ENCODE measurements around the gene ZNF474.
A peak's percentile ranks its signal among the peaks of the same experiment; 100 is the strongest.

The ZNF474 gene

DNA sequence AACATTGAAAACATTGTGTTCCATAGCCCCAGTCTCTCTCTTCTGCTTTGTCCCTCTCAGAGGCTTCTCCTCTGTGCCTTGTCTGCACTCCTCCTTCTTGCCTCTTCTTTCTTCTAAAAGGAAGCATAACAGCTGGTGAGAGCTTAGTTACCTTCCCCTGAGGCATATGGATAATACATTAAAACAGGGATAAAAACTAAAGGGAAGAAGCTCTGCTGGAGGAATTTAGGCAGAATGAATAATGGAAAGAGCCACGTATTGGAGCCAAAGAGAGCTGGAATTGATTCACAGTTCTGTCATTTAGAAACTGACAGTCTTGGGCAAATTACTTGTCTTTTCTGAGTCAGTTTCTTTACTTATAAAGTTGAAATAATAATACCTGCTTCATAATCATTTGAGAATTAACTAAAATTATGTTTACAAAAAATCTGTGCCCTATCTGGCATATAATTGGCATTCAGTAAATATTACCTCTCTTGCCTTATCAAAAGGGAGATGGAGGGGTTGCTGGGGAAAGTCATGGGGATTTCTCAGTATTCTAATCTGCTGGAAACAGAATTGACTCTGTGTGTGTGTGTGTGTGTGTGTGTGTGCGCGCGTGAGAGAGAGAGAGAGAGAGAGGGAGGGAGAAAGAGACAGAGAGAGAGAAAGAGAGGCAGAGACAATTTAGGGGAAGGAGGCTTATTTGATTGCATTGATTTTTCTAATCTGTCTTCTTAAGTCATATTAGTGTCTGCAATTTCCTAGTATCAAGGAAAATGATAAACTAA is 20.2 kb downstream of the ZNF474 start:
- in situ Hi-C loops (cut with HindIII; ENCODE audit: low sequenced_read_pairs) = no loop called here
- H3K4me3 ChIP-seq (ENCODE audit: low read depth, low read length) = no peak overlapping the region
- TF ChIP-seq, protein P1, sequence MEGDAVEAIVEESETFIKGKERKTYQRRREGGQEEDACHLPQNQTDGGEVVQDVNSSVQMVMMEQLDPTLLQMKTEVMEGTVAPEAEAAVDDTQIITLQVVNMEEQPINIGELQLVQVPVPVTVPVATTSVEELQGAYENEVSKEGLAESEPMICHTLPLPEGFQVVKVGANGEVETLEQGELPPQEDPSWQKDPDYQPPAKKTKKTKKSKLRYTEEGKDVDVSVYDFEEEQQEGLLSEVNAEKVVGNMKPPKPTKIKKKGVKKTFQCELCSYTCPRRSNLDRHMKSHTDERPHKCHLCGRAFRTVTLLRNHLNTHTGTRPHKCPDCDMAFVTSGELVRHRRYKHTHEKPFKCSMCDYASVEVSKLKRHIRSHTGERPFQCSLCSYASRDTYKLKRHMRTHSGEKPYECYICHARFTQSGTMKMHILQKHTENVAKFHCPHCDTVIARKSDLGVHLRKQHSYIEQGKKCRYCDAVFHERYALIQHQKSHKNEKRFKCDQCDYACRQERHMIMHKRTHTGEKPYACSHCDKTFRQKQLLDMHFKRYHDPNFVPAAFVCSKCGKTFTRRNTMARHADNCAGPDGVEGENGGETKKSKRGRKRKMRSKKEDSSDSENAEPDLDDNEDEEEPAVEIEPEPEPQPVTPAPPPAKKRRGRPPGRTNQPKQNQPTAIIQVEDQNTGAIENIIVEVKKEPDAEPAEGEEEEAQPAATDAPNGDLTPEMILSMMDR (IDR thresholded peaks at IDR 0.05; ENCODE audit: low read depth, low read length, missing control alignments) = no peak
- no peak for DNase-seq (ENCODE audit: low read depth)

DNA sequence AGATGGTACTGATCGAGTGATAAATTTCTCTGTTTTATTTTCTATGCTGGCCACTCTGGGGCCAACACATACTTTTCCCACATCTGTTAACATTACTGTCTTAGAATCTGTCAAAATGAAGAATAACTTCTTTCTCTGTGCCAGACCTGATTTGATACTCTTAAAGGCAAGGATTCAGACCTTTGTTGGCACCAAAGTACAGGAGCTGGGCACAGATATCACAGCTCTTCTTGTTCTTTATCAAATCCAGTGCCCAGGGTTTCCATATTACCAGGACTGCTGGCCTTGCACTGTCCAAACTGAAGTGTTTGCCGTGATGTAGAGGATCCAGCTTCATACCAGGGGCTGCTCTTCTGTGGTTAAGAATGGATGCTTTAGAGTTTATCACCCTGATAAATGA is 20.9 kb downstream of the ZNF474 start:
- H3K4me3 ChIP-seq (ENCODE audit: low read depth, low read length) = no peak overlapping the region
- in situ Hi-C loops (cut with HindIII; ENCODE audit: low sequenced_read_pairs) = no loop called here
- TF ChIP-seq, protein P1 (IDR thresholded peaks at IDR 0.05; ENCODE audit: low read depth, low read length, missing control alignments) = no peak
- DNase-seq (ENCODE audit: low read depth) = no peak

DNA sequence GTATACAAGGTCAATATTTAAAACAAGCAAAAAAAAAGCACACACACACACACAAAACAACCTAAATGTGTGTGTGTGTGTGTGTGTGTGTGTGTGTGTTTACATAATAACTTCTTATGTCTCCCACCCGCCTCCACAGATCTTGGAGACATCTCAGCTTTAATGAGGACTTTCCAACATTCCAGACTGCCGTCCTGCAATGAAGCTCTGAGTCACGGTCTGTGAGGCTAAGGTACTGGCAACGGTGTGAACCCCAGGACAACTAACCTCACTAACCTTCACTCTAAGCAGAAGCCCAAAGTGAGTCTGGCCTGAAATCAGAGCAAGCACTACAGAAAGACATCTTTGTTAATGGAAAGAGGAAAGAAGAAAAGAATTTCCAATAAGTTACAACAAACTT is 22.3 kb downstream of the ZNF474 start:
- in situ Hi-C loops (cut with HindIII; ENCODE audit: low sequenced_read_pairs) = no loop called here
- no peak overlapping the region for H3K4me3 ChIP-seq (ENCODE audit: low read depth, low read length)
- TF ChIP-seq, protein P1 (IDR thresholded peaks at IDR 0.05; ENCODE audit: low read depth, low read length, missing control alignments) = no peak
- DNase-seq (ENCODE audit: low read depth) = peak; percentile 93

DNA sequence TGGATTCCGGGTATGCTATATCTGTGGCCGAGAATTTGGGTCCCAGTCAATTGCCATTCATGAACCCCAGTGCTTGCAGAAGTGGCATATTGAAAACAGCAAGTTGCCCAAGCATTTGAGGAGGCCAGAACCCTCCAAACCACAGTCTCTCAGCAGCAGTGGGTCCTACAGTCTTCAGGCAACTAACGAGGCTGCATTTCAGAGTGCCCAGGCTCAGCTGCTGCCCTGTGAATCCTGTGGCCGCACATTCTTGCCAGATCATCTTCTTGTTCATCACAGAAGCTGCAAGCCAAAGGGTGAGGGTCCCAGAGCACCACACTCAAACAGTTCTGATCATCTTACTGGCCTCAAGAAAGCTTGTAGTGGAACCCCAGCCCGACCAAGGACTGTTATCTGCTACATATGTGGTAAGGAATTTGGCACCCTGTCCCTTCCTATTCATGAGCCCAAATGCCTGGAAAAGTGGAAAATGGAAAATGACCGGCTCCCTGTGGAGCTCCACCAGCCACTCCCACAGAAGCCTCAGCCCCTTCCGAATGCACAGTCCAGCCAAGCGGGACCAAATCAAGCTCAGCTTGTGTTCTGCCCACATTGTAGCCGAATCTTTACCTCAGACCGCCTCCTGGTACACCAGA is 23.0 kb downstream of the ZNF474 start:
- peak; percentile 82 for DNase-seq (ENCODE audit: low read depth)
- no peak overlapping the region for H3K4me3 ChIP-seq (ENCODE audit: low read depth, low read length)
- TF ChIP-seq, protein P1 (IDR thresholded peaks at IDR 0.05; ENCODE audit: low read depth, low read length, missing control alignments) = no peak
- in situ Hi-C loops (cut with HindIII; ENCODE audit: low sequenced_read_pairs) = no loop called here

DNA sequence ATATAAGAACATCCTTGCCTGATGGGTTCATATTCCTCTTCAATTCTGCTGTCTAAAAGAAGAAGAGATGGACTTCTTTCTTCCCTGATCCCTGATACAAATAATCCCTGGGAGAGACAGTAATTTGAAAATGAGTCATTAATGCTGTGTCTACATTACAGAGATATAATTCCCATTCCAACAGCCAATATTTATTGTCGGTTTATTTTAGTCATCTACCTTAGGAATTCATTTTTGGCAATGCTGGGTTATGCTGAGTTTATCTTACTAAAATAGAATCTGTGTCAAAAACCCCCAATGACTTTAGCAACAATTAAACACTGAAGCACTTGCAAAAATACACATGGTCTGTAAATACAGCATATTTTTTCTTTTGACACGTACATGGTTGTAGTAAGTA is 23.9 kb downstream of the ZNF474 start:
- DNase-seq (ENCODE audit: low read depth) = peak; percentile 82
- in situ Hi-C loops (cut with HindIII; ENCODE audit: low sequenced_read_pairs) = no loop called here

DNA sequence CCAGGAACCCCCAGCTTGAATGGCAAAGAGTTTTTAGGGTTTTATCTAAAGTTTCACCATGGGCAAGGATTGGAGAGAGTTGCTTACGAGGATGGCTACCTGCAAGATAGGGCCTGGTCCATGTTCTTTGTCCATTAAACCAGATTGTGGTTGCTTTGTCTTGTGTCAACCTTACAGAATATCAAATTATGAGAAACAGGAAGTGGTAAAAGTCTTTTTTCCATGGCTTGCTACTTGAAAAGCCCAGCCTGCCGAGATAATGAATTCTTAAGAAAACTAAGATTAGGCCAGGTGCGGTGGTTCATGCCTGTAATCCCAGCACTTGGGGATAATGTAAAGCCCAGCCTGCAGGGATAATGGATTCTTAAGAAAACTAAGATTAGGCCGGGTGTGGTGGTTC is 24.4 kb downstream of the ZNF474 start:
- no peak overlapping the region for H3K4me3 ChIP-seq (ENCODE audit: low read depth, low read length)
- in situ Hi-C loops (cut with HindIII; ENCODE audit: low sequenced_read_pairs) = no loop called here
- DNase-seq (ENCODE audit: low read depth) = no peak
- TF ChIP-seq, protein P1 (IDR thresholded peaks at IDR 0.05; ENCODE audit: low read depth, low read length, missing control alignments) = no peak

More for the DNA sequence above, 23.9 kb downstream of the ZNF474 start:
- TF ChIP-seq, protein P1 (IDR thresholded peaks at IDR 0.05; ENCODE audit: low read depth, low read length, missing control alignments) = no peak
- H3K4me3 ChIP-seq (ENCODE audit: low read depth, low read length) = no peak overlapping the region

Data from astrocyte of the cerebellum (primary cell).